ENCODE measurements around the gene ERICH6B. TPM values are rescaled to one million over a fixed set of nuclear protein-coding genes. Genes with fewer than 3 reads are reported as not detected.

ERICH6B gene
- total and polyA plus RNA-seq, 3 donors from 2014 or later, result 2.4 to 6.9 (median 2.4) TPM

- Histone ChIP-seq H3K36me3 (ENCODE audit: low read depth, missing control alignments) (no peaks in the 10 kb centered on the region), H3K27ac (no peak overlapping the region), H3K27me3 (no peaks in the 10 kb centered on the region), H3K4me1 (no peaks in the 10 kb centered on the region), H3K9me3 (no peaks in the 10 kb centered on the region), H3K4me3 (no peak overlapping the region)
- WGBS, 2 donors, result 57 to 61% methylated on average over 4 of the region's 4 CpGs
- intact Hi-C loops (cut with DNase I; ENCODE audit: low total_unique reads), result no loop called here
- DNase-seq, result no peak
- no peak for TF ChIP-seq CTCF (IDR thresholded peaks at IDR 0.05)
- TF ChIP-seq POLR2A (IDR thresholded peaks at IDR 0.05), result no peak
Measured at GRCh38 chr13:45602183-45603170, 13.1 kb downstream of the ERICH6B start.

GRCh38 chr13:45601680-45602079, 13.9 kb downstream of the ERICH6B start:
- Histone ChIP-seq H3K27me3 (no peaks in the 10 kb centered on the region), H3K27ac (no peak overlapping the region), H3K36me3 (ENCODE audit: low read depth, missing control alignments) (no peaks in the 10 kb centered on the region), H3K9me3 (no peaks in the 10 kb centered on the region), H3K4me1 (no peaks in the 10 kb centered on the region), H3K4me3 (no peak overlapping the region)
- TF ChIP-seq POLR2A (IDR thresholded peaks at IDR 0.05) (no peak), CTCF (IDR thresholded peaks at IDR 0.05) (no peak)
- intact Hi-C loops (cut with DNase I; ENCODE audit: low total_unique reads), result no loop called here
- WGBS, 2 donors, result 73 to 78% methylated on average over 2 of the region's 2 CpGs
- DNase-seq, result no peak

GRCh38 chr13:45598597-45598996, 16.9 kb downstream of the ERICH6B start:
- no peaks in the 10 kb centered on the region for H3K4me1 ChIP-seq
- H3K9me3 ChIP-seq, result no peaks in the 10 kb centered on the region
- no peak for TF ChIP-seq CTCF (IDR thresholded peaks at IDR 0.05)
- WGBS, 2 donors, result 90 to 94% methylated on average over 4 of the region's 4 CpGs
- H3K4me3 ChIP-seq, result no peak overlapping the region
- intact Hi-C loops (cut with DNase I; ENCODE audit: low total_unique reads), result no loop called here
- no peak overlapping the region for H3K27ac ChIP-seq
- no peaks in the 10 kb centered on the region for H3K27me3 ChIP-seq
- no peaks in the 10 kb centered on the region for H3K36me3 ChIP-seq (ENCODE audit: low read depth, missing control alignments)
- DNase-seq, result no peak

GRCh38 chr13:45596800-45597475, 18.6 kb downstream of the ERICH6B start:
- DNase-seq, result no peak
- no peak overlapping the region for H3K4me3 ChIP-seq
- H3K4me1 ChIP-seq, result no peaks in the 10 kb centered on the region
- no peak overlapping the region for H3K27ac ChIP-seq
- no peak for TF ChIP-seq POLR2A (IDR thresholded peaks at IDR 0.05)
- no peak for TF ChIP-seq CTCF (IDR thresholded peaks at IDR 0.05)
- no peaks in the 10 kb centered on the region for H3K27me3 ChIP-seq
- no peaks in the 10 kb centered on the region for H3K9me3 ChIP-seq
- H3K36me3 ChIP-seq (ENCODE audit: low read depth, missing control alignments), result no peaks in the 10 kb centered on the region
- WGBS, 2 donors, result 74 to 83% methylated on average over 2 of the region's 2 CpGs
- intact Hi-C loops (cut with DNase I; ENCODE audit: low total_unique reads), result no loop called here

Measured in testis (tissue), 3 donors.